Endodermal cell (in vitro differentiated cells): ENCODE data around the gene FOLR3. TPM values are rescaled to one million over a fixed set of nuclear protein-coding genes. Genes with fewer than 3 reads are reported as not detected.
A peak's percentile ranks its signal among the peaks of the same experiment; 100 is the strongest.

ENCODE experiments used
- DNase-seq: peaks from one replicate; pipeline ENCODE4 v3.0.0-alpha.2; 2017
- H3K27ac ChIP-seq: 2 replicates; pipeline ENCODE4 v1.5.1; 2013; ENCODE audit warnings: mild to moderate bottlenecking, low read depth, low read length, moderate library complexity
- H3K27me3 ChIP-seq: 2 replicates; pipeline ENCODE4 v1.6.1; 2013; ENCODE audit warnings: mild to moderate bottlenecking, low read length, moderate library complexity; ENCODE audit not compliant: insufficient read depth, control insufficient read depth, poor library complexity, severe bottlenecking
- H3K36me3 ChIP-seq: 2 replicates; pipeline ENCODE4 v1.7.0; 2013; ENCODE audit warnings: mild to moderate bottlenecking, low read length, moderate library complexity; ENCODE audit not compliant: control insufficient read depth, insufficient read depth
- H3K4me1 ChIP-seq: one replicate; pipeline ENCODE4 v1.7.0; 2013; ENCODE audit warnings: low read length; ENCODE audit not compliant: control insufficient read depth, insufficient read depth
- H3K4me3 ChIP-seq: 2 replicates; pipeline ENCODE4 v1.5.1; 2013; ENCODE audit warnings: mild to moderate bottlenecking, low read length, moderate library complexity
- H3K9ac ChIP-seq: 2 replicates; pipeline ENCODE4 v1.6.1; 2013; ENCODE audit warnings: mild to moderate bottlenecking, low read length, moderate library complexity; ENCODE audit not compliant: poor library complexity, severe bottlenecking; ENCODE audit errors: extremely low read depth
- H3K9me3 ChIP-seq: 2 replicates; pipeline ENCODE4 v1.6.1; 2013; ENCODE audit warnings: mild to moderate bottlenecking, low read length, moderate library complexity; ENCODE audit not compliant: control insufficient read depth
- H3K27ac Mint-ChIP-seq: 2 replicates; pipeline ENCODE4 v1.8.0; 2020; ENCODE audit warnings: mixed read lengths
- H3K27me3 Mint-ChIP-seq: 2 replicates; pipeline ENCODE4 v1.8.0; 2021; ENCODE audit warnings: mild to moderate bottlenecking, mixed read lengths; ENCODE audit not compliant: insufficient read depth
- H3K36me3 Mint-ChIP-seq: 2 replicates; pipeline ENCODE4 v1.8.0; 2020; ENCODE audit warnings: low read depth, mixed read lengths
- H3K4me1 Mint-ChIP-seq: 2 replicates; pipeline ENCODE4 v1.8.0; 2020; ENCODE audit warnings: mixed read lengths
- H3K4me3 Mint-ChIP-seq: 2 replicates; pipeline ENCODE4 v1.8.0; 2020; ENCODE audit warnings: mild to moderate bottlenecking, moderate library complexity, mixed read lengths
- H3K9me3 Mint-ChIP-seq: 2 replicates; pipeline ENCODE4 v1.8.0; 2020; ENCODE audit warnings: mild to moderate bottlenecking, mixed read lengths
- CTCF ChIP-seq: fragments of 200-600 bp; sonication (generic); conservative IDR thresholded peaks from 2 replicates; pipeline ENCODE4 v1.5.0; 2021; ENCODE audit warnings: antibody characterized with exemption, mild to moderate bottlenecking
- WGBS, 2 experiments: methylation state at CpG; one replicate each; pipeline versions ENCODE4 v1.1.5 to v1.1.7; 2013; ENCODE audit warnings: missing lambda C conversion rate in 2 of 2, mixed read lengths in 1 of 2; ENCODE audit not compliant: insufficient coverage in 1 of 2, insufficient read length in 1 of 2; 5-methylcytosine and 5-hydroxymethylcytosine counted together
- total RNA-seq, 2 donors: library from RNA; stranded (reverse); fragmentation: NEBNext Ultra II Directional in 1 of 2; extraction: Animal tissue kit (Norgen Biotek cat#: 25700) in 1 of 2; gene quantifications; 2 replicates in 1 of 2; 3 replicates in 1 of 2; pipeline ENCODE4 v1.2.1, GENCODE V29; 2021

The FOLR3 gene
- total RNA-seq, 2 donors from 2014 or later, result not detected

- DNase-seq, result no peak
- H3K9ac ChIP-seq, result no peak overlapping the region
- Mint-ChIP-seq H3K4me1 (peaks cover 20% of the 10 kb centered on the region), H3K27ac (no peak overlapping the region), H3K27me3 (no peaks in the 10 kb centered on the region), H3K4me3 (no peak overlapping the region), H3K9me3 (peaks cover 3% of the 10 kb centered on the region), H3K36me3 (peaks cover 54% of the 10 kb centered on the region)
- H3K27me3 ChIP-seq, result no peaks in the 10 kb centered on the region
- H3K9me3 ChIP-seq, result no peaks in the 10 kb centered on the region
- H3K27ac ChIP-seq, result no peak overlapping the region
- no peak for TF ChIP-seq CTCF
- peaks cover 62% of the 10 kb centered on the region for H3K36me3 ChIP-seq
- no peaks in the 10 kb centered on the region for H3K4me1 ChIP-seq
- 95 to 97% methylated on average over 2 to 3 of the region's 3 CpGs for WGBS, 2 experiments
- H3K4me3 ChIP-seq, result no peak overlapping the region
Observed at GRCh38 chr11:72098741-72099140, 36.8 kb upstream of the FOLR3 start.

- no peak overlapping the region for H3K4me3 Mint-ChIP-seq
- peaks cover 20% of the 10 kb centered on the region for H3K4me1 Mint-ChIP-seq
- no peak for DNase-seq
- Histone ChIP-seq H3K27ac (no peak overlapping the region), H3K4me3 (no peak overlapping the region), H3K36me3 (peaks cover 53% of the 10 kb centered on the region), H3K27me3 (no peaks in the 10 kb centered on the region), H3K9ac (no peak overlapping the region), H3K4me1 (no peaks in the 10 kb centered on the region), H3K9me3 (no peaks in the 10 kb centered on the region)
- H3K36me3 Mint-ChIP-seq, result peaks cover 46% of the 10 kb centered on the region
- no peak for TF ChIP-seq CTCF
- 89 to 93% methylated on average over 3 of the region's 3 CpGs for WGBS, 2 experiments
- no peaks in the 10 kb centered on the region for H3K27me3 Mint-ChIP-seq
- peaks cover 3% of the 10 kb centered on the region for H3K9me3 Mint-ChIP-seq
- H3K27ac Mint-ChIP-seq, result no peak overlapping the region
Observed at GRCh38 chr11:72100009-72100408, 35.5 kb upstream of the FOLR3 start.

- no peaks in the 10 kb centered on the region for H3K27me3 Mint-ChIP-seq
- H3K27ac Mint-ChIP-seq, result peak overlapping the region; percentile 70
- H3K9me3 Mint-ChIP-seq, result peaks cover 3% of the 10 kb centered on the region
- Histone ChIP-seq H3K9me3 (no peaks in the 10 kb centered on the region), H3K9ac (no peak overlapping the region), H3K4me1 (no peaks in the 10 kb centered on the region), H3K27ac (no peak overlapping the region), H3K36me3 (peaks cover 50% of the 10 kb centered on the region), H3K27me3 (no peaks in the 10 kb centered on the region), H3K4me3 (no peak overlapping the region)
- no peak for DNase-seq
- H3K4me3 Mint-ChIP-seq, result no peak overlapping the region
- no peak for TF ChIP-seq CTCF
- 98 to 100% methylated on average over 1 of the region's 1 CpG for WGBS, 2 experiments
- H3K36me3 Mint-ChIP-seq, result peaks cover 42% of the 10 kb centered on the region
- H3K4me1 Mint-ChIP-seq, result peaks cover 20% of the 10 kb centered on the region
Observed at GRCh38 chr11:72100462-72100861, 35.1 kb upstream of the FOLR3 start.
